ENCODE measurements around the gene C1orf35. TPM values are rescaled to one million over a fixed set of nuclear protein-coding genes. Genes with fewer than 3 reads are reported as not detected.
A peak's percentile ranks its signal among the peaks of the same experiment; 100 is the strongest.

Gene C1orf35
- total and polyA plus RNA-seq, 4 donors, result 4.0 to 7.5 (median 6.4) TPM

GRCh38 chr1:228096416-228097332 lies 6.5 kb downstream of the C1orf35 start:
- no peaks in the 10 kb centered on the region for H3K27me3 ChIP-seq (ENCODE audit: control insufficient read depth in 4 of 4, insufficient read depth in 4 of 4, low read length in 3 of 4)
- peaks cover 0 to 12% (median 7%) of the 10 kb centered on the region in 4 donors for H3K9me3 ChIP-seq (ENCODE audit: control insufficient read depth in 4 of 4, low read length in 3 of 4)
- no peak for TF ChIP-seq RAD21 (IDR thresholded peaks at IDR 0.05)
- H3K9ac ChIP-seq (ENCODE audit: low read depth in 1 of 2, low read length in 2 of 2), result no peak overlapping the region
- DNase-seq (ENCODE audit: low spot score), result peak; percentile 17
- 95% methylated on average over 13 of the region's 13 CpGs for WGBS
- no peak overlapping the region for H3K27ac ChIP-seq (ENCODE audit: low read depth in 1 of 2, low read length in 2 of 2)
- peaks cover 11 to 34% (median 24%) of the 10 kb centered on the region in 4 donors for H3K36me3 ChIP-seq (ENCODE audit: control insufficient read depth in 4 of 4, insufficient read depth in 3 of 4, low read depth in 1 of 4, low read length in 3 of 4)
- H3K4me3 ChIP-seq (ENCODE audit: low read depth in 1 of 3, low read length in 3 of 3), result no peak overlapping the region
- peaks cover 4 to 24% (median 10%) of the 10 kb centered on the region in 4 donors for H3K4me1 ChIP-seq (ENCODE audit: control insufficient read depth in 4 of 4, insufficient read depth in 4 of 4, low read length in 3 of 4)

DNA sequence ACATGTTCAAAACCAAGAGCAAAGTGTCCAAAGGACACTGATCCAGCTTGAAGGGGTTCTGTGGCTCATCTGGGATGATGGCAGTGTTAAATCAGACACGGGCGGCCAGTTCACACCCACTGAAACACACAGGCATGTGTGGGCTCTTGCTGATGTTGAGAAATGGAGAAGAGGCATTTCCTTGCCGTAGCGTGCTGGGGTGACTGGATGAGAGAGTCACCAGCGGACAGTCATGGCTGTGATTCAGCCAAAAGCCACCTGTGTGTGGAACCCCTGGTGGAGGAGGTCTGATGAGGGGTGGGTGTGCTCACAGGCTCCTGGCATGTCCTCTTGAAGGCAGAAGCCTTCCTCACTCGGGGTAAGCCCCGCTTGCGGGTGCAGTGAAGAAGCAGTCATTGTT lies 7.2 kb downstream of the C1orf35 start:
- WGBS, result 95% methylated on average over 8 of the region's 8 CpGs
- H3K4me1 ChIP-seq (ENCODE audit: control insufficient read depth in 4 of 4, insufficient read depth in 4 of 4, low read length in 3 of 4), result peaks cover 2 to 25% (median 9%) of the 10 kb centered on the region in 4 donors
- no peak overlapping the region for H3K4me3 ChIP-seq (ENCODE audit: low read depth in 1 of 3, low read length in 3 of 3)
- peaks cover 0 to 12% (median 7%) of the 10 kb centered on the region in 4 donors for H3K9me3 ChIP-seq (ENCODE audit: control insufficient read depth in 4 of 4, low read length in 3 of 4)
- H3K27ac ChIP-seq (ENCODE audit: low read depth in 1 of 2, low read length in 2 of 2), result no peak overlapping the region
- no peak for TF ChIP-seq RAD21 (IDR thresholded peaks at IDR 0.05)
- TF ChIP-seq EGR1 (IDR thresholded peaks at IDR 0.05; ENCODE audit: low read depth in 2 of 2), result no peak
- TF ChIP-seq FOXA2 (IDR thresholded peaks at IDR 0.05), result no peak
- no peak for TF ChIP-seq JUND (IDR thresholded peaks at IDR 0.05)
- no peak for TF ChIP-seq RXRA (IDR thresholded peaks at IDR 0.05)
- TF ChIP-seq MAX (IDR thresholded peaks at IDR 0.05), result no peak
- TF ChIP-seq ATF3 (IDR thresholded peaks at IDR 0.05), result no peak
- TF ChIP-seq, protein P1, sequence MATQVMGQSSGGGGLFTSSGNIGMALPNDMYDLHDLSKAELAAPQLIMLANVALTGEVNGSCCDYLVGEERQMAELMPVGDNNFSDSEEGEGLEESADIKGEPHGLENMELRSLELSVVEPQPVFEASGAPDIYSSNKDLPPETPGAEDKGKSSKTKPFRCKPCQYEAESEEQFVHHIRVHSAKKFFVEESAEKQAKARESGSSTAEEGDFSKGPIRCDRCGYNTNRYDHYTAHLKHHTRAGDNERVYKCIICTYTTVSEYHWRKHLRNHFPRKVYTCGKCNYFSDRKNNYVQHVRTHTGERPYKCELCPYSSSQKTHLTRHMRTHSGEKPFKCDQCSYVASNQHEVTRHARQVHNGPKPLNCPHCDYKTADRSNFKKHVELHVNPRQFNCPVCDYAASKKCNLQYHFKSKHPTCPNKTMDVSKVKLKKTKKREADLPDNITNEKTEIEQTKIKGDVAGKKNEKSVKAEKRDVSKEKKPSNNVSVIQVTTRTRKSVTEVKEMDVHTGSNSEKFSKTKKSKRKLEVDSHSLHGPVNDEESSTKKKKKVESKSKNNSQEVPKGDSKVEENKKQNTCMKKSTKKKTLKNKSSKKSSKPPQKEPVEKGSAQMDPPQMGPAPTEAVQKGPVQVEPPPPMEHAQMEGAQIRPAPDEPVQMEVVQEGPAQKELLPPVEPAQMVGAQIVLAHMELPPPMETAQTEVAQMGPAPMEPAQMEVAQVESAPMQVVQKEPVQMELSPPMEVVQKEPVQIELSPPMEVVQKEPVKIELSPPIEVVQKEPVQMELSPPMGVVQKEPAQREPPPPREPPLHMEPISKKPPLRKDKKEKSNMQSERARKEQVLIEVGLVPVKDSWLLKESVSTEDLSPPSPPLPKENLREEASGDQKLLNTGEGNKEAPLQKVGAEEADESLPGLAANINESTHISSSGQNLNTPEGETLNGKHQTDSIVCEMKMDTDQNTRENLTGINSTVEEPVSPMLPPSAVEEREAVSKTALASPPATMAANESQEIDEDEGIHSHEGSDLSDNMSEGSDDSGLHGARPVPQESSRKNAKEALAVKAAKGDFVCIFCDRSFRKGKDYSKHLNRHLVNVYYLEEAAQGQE (IDR thresholded peaks at IDR 0.05), result no peak
- TF ChIP-seq NR2F2 (IDR thresholded peaks at IDR 0.05), result no peak
- no peak for TF ChIP-seq GABPA (IDR thresholded peaks at IDR 0.05 in 1 of 2, conservative IDR thresholded peaks at IDR 0.05 in 1 of 2)
- TF ChIP-seq YY1 (IDR thresholded peaks at IDR 0.05), result no peak
- no peak for TF ChIP-seq TAF1 (conservative IDR thresholded peaks at IDR 0.05)
- TF ChIP-seq ZBTB33 (IDR thresholded peaks at IDR 0.05), result no peak
- no peak for TF ChIP-seq HNF4A (conservative IDR thresholded peaks at IDR 0.05)
- TF ChIP-seq HNF4G (IDR thresholded peaks at IDR 0.05), result no peak
- TF ChIP-seq FOXA1 (IDR thresholded peaks at IDR 0.05), result no peak
- DNase-seq (ENCODE audit: low spot score), result no peak
- peaks cover 11 to 34% (median 24%) of the 10 kb centered on the region in 4 donors for H3K36me3 ChIP-seq (ENCODE audit: control insufficient read depth in 4 of 4, insufficient read depth in 3 of 4, low read depth in 1 of 4, low read length in 3 of 4)
- H3K9ac ChIP-seq (ENCODE audit: low read depth in 1 of 2, low read length in 2 of 2), result no peak overlapping the region
- no peaks in the 10 kb centered on the region for H3K27me3 ChIP-seq (ENCODE audit: control insufficient read depth in 4 of 4, insufficient read depth in 4 of 4, low read length in 3 of 4)

Data from liver (tissue), 9 donors.